Calu3 (cell line): ENCODE measurements around the gene NTMT1. TPM values are rescaled to one million over a fixed set of nuclear protein-coding genes. Genes with fewer than 3 reads are reported as not detected.

Experiments used
- BruUV-seq: library from RNA; stranded (reverse); fragments of 400-500 nt; replicated peaks from 2 replicates; lab custom pipeline; 2021; lab: Mats Ljungman, UMichigan
- CTCF ChIA-PET: fragments of 300-600 bp; sonication (Branson Sonifier 250); formaldehyde crosslinking; loops from one replicate; lab custom pipeline; 2022; ENCODE audit warnings: antibody characterized with exemption; lab: Charles Lee
- DNase-seq: peaks from one replicate; pipeline ENCODE4 v3.0.0; 2022
- H3K27ac Mint-ChIP-seq: one replicate; pipeline ENCODE4 v1.8.0; 2022; ENCODE audit warnings: mixed read lengths; ENCODE audit not compliant: unreplicated experiment
- H3K27me3 Mint-ChIP-seq: one replicate; pipeline ENCODE4 v1.8.0; 2022; ENCODE audit warnings: mixed read lengths; ENCODE audit not compliant: unreplicated experiment
- H3K36me3 Mint-ChIP-seq: one replicate; pipeline ENCODE4 v1.8.0; 2022; ENCODE audit warnings: mild to moderate bottlenecking, moderate library complexity, mixed read lengths; ENCODE audit not compliant: insufficient read depth, unreplicated experiment
- H3K4me1 Mint-ChIP-seq: one replicate; pipeline ENCODE4 v1.8.0; 2022; ENCODE audit warnings: mild to moderate bottlenecking, low read depth, mixed read lengths; ENCODE audit not compliant: unreplicated experiment
- H3K4me3 Mint-ChIP-seq: one replicate; pipeline ENCODE4 v1.8.0; 2022; ENCODE audit warnings: mild to moderate bottlenecking, low read depth, moderate library complexity, mixed read lengths; ENCODE audit not compliant: unreplicated experiment
- H3K9me3 Mint-ChIP-seq: one replicate; pipeline ENCODE4 v1.8.0; 2022; ENCODE audit warnings: low read depth, mixed read lengths; ENCODE audit not compliant: unreplicated experiment
- intact Hi-C: fragments of 100-400 bp; cut with micrococcal nuclease; formaldehyde crosslinking; loops from one replicate; pipeline ENCODE4 v1.10.0; 2022; ENCODE audit not compliant: unreplicated experiment
- total RNA-seq: library from RNA; stranded (reverse); gene quantifications from 2 replicates; pipeline ENCODE4 v1.2.3, GENCODE V29; 2022
- TF ChIP-seq, protein P1 (sequence below): fragments of 200-600 bp; IDR thresholded peaks from one replicate; pipeline ENCODE4 v1.8.0; 2022; ENCODE audit warnings: antibody characterized with exemption; ENCODE audit not compliant: unreplicated experiment

The NTMT1 gene
- total RNA-seq, 1 experiment from 2014 or later: 36.1 TPM

DNA sequence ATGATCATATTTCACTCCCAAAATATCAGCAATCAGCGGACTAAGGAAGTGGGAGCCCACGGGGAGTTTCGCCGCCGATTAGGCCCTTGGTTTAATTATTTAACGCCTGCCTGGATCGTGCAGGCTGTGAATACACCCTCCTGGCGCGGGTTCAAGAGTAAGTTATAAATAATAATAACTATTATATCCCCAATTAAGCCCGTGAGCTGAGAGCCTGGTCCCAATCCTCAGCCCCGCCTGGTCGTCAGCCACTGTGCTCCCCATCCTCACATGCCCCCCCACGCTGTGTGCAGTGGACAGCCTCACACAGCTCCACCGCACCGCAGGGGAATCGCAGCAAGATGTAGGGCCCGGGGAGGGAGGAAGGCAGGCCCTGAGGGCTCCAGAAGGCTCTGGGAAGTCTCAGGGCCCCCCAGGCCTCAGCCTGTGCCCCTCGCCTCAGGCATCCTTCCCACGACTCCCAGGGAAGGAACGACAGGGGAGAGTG, 28.6 kb downstream of the NTMT1 start:
- Mint-ChIP-seq H3K4me1 (peaks cover 7% of the 10 kb centered on the region), H3K9me3 (no peaks in the 10 kb centered on the region), H3K36me3 (no peaks in the 10 kb centered on the region), H3K27me3 (peaks cover 12% of the 10 kb centered on the region), H3K27ac (no peak overlapping the region), H3K4me3 (no peak overlapping the region)
- DNase-seq: no peak
- TF ChIP-seq, protein P1, sequence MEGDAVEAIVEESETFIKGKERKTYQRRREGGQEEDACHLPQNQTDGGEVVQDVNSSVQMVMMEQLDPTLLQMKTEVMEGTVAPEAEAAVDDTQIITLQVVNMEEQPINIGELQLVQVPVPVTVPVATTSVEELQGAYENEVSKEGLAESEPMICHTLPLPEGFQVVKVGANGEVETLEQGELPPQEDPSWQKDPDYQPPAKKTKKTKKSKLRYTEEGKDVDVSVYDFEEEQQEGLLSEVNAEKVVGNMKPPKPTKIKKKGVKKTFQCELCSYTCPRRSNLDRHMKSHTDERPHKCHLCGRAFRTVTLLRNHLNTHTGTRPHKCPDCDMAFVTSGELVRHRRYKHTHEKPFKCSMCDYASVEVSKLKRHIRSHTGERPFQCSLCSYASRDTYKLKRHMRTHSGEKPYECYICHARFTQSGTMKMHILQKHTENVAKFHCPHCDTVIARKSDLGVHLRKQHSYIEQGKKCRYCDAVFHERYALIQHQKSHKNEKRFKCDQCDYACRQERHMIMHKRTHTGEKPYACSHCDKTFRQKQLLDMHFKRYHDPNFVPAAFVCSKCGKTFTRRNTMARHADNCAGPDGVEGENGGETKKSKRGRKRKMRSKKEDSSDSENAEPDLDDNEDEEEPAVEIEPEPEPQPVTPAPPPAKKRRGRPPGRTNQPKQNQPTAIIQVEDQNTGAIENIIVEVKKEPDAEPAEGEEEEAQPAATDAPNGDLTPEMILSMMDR: no peak
- BruUV-seq: no TSS peak
- intact Hi-C loops: no loop called here
- CTCF ChIA-PET: no interaction called here

DNA sequence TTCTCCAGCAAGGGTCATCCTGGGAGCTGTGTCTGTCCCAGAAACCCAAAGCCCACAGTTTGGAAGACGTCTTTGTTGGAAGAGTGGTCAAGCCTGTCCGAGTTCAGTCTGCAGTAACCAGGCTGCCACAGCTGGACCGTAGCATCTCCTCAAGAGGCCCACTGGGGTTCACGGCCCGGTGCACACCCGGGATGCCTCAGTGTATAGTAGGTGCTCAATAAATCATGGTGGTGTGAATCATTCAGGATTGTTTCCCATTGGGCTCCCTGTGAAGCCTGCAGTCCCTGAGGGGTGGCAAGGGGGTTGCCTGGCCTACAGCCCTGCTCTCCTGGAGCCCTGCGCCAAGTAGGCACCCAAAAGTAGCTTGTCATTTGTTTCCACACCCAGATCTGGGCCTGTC, 29.2 kb downstream of the NTMT1 start:
- BruUV-seq: no TSS peak

DNA sequence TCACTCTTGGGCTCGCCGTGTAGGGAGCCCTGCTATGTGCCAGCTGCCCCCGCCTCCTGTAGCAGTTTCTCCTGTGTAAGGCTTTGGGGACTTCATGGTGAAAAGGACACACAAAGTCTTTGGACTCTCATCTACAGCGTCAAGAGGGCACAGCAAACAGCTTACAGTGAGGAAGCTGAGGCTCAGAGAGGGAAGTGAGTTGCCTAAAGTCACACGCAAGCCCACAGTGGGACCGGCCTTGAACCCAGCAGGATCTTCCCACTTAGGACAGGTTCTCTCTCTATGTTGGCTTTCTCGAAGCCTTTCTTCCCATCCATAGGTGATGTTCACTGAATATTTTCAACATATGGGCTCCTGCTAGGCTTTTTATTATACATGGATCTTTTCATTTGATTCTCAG, 29.7 kb downstream of the NTMT1 start:
- TF ChIP-seq, protein P1: no peak
- intact Hi-C loops: no loop called here
- no peaks in the 10 kb centered on the region for H3K36me3 Mint-ChIP-seq
- BruUV-seq: no TSS peak
- H3K4me1 Mint-ChIP-seq: peaks cover 7% of the 10 kb centered on the region
- no peak overlapping the region for H3K4me3 Mint-ChIP-seq
- CTCF ChIA-PET: no interaction called here
- H3K9me3 Mint-ChIP-seq: no peaks in the 10 kb centered on the region
- peaks cover 17% of the 10 kb centered on the region for H3K27me3 Mint-ChIP-seq
- DNase-seq: no peak
- H3K27ac Mint-ChIP-seq: no peak overlapping the region

More for the DNA sequence above, 29.2 kb downstream of the NTMT1 start:
- Mint-ChIP-seq H3K27me3 (peaks cover 12% of the 10 kb centered on the region), H3K36me3 (no peaks in the 10 kb centered on the region), H3K4me3 (no peak overlapping the region), H3K9me3 (no peaks in the 10 kb centered on the region), H3K27ac (no peak overlapping the region), H3K4me1 (peaks cover 7% of the 10 kb centered on the region)
- DNase-seq: no peak
- intact Hi-C loops: no loop called here
- CTCF ChIA-PET: no interaction called here
- TF ChIP-seq, protein P1: no peak

DNA sequence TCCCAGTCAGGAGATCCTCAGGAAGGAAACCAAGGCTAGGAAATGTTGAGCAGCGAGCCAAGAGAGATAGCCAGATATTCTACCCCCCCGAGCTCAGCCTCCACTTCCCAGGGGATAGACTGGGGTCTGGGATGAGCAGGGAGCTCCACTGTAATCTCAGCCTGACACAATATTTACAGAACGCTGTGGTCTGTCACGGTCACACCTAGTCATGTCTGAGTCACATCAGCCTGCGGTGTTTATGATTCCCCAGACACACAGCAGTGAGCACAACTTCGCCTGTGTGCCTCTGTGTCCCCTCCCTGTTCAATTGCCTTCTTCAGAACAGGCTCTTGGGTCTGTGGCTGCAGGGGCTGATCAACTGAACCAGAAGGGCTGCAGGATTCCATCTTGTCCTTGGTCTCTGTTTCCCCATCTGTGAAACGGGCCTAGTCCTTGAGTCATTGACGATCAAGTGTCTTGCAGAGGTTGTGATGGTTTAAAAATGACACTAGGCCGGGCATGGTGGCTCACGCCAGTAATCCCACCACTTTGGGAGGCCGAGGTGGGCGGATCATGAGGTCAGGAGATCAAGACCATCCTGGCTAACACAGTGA, 30.9 kb downstream of the NTMT1 start:
- CTCF ChIA-PET: interaction anchor here (1.1 kb wide), 1 partner anchor 14 kb away, joined by 3 read pairs; no protein-coding TSS in a partner anchor

More for the DNA sequence above, 30.9 kb downstream of the NTMT1 start:
- TF ChIP-seq, protein P1: no peak
- no peak overlapping the region for H3K4me3 Mint-ChIP-seq
- no peak overlapping the region for H3K27ac Mint-ChIP-seq
- intact Hi-C loops: no loop called here
- DNase-seq: no peak
- H3K36me3 Mint-ChIP-seq: no peaks in the 10 kb centered on the region
- H3K27me3 Mint-ChIP-seq: peaks cover 24% of the 10 kb centered on the region
- no peaks in the 10 kb centered on the region for H3K9me3 Mint-ChIP-seq
- peaks cover 7% of the 10 kb centered on the region for H3K4me1 Mint-ChIP-seq
- no TSS peak for BruUV-seq
